K562 (cell line): ENCODE data around the gene MBNL1. TPM values are rescaled to one million over a fixed set of nuclear protein-coding genes. Genes with fewer than 3 reads are reported as not detected.
A peak's percentile ranks its signal among the peaks of the same experiment; 100 is the strongest.

Experiments used
- ATAC-seq: fragments of 200-7000 bp; cut with Tn5 transposase; 3 replicates; pipeline ENCODE4 v1.9.1; 2020; ENCODE audit warnings: moderate library complexity
- BruUV-seq: library from RNA; stranded (reverse); fragments of 400-500 nt; replicated peaks from 2 replicates; lab custom pipeline; 2021; lab: Mats Ljungman, UMichigan
- CTCF ChIA-PET: fragments of 300-600 bp; formaldehyde crosslinking; extraction: SDS; loops from one replicate; lab custom pipeline; 2021; ENCODE audit warnings: low intra/inter-chr PET ratio; lab: Yijun Ruan, JAX
- POLR2A ChIA-PET: fragments of 300-600, 350-650 bp; sonication (Branson Sonifier 250); formaldehyde crosslinking; extraction: SDS; loops from one replicate; lab custom pipeline; 2021; ENCODE audit warnings: antibody characterized with exemption, inconsistent platforms; lab: Yijun Ruan, JAX
- DNase-seq, 4 experiments: peaks; one replicate each; pipeline versions ENCODE4 v3.0.0 to v3.0.0-alpha.2; 2011 to 2018; ENCODE audit warnings: low spot score in 3 of 4, mixed read lengths in 3 of 4; ENCODE audit errors: extremely low read depth in 1 of 4
- FAIRE-seq: peaks from 2 replicates; lab custom pipeline; 2011; peaks lifted over from hg19 to GRCh38; lab: Jason Lieb, UNC
- H2AFZ ChIP-seq: 2 replicates; pipeline ENCODE4 v1.6.0; 2011; ENCODE audit warnings: low read depth, low read length, control low read depth, inconsistent platforms
- H3K27ac ChIP-seq: fragments of 200-600 bp; 3 replicates; pipeline ENCODE4 v1.8.0; 2011; ENCODE audit warnings: low read depth, mild to moderate bottlenecking, control low read depth, inconsistent platforms, low read length, moderate library complexity, mixed read lengths; ENCODE audit errors: extremely low read depth
- H3K27me3 ChIP-seq, 2 experiments: fragments of 300-600 bp in 1 of 2; 2 replicates in 1 of 2; 3 replicates in 1 of 2; pipeline versions ENCODE4 v1.6.0 to v1.8.0; 2011; ENCODE audit warnings: inconsistent platforms in 2 of 2, low read length in 2 of 2, mild to moderate bottlenecking in 1 of 2, mixed read lengths in 1 of 2, moderate library complexity in 1 of 2; ENCODE audit not compliant: control insufficient read depth in 2 of 2, insufficient read depth in 2 of 2
- H3K36me3 ChIP-seq: fragments of 300-600 bp; 3 replicates; pipeline ENCODE4 v1.8.0; 2011; ENCODE audit warnings: mild to moderate bottlenecking, low read length, inconsistent platforms; ENCODE audit not compliant: control insufficient read depth, insufficient read depth
- H3K4me1 ChIP-seq, 2 experiments: fragments of 200-600 bp in 1 of 2; replicated peaks in 1 of 2; 2 replicates in 1 of 2; 3 replicates in 1 of 2; pipeline versions ENCODE4 v1.5.1 to v1.8.0; 2011; ENCODE audit warnings: inconsistent platforms in 2 of 2, low read length in 2 of 2, mild to moderate bottlenecking in 1 of 2, mixed read lengths in 1 of 2, moderate library complexity in 1 of 2; ENCODE audit not compliant: control insufficient read depth in 2 of 2, insufficient read depth in 2 of 2
- H3K4me2 ChIP-seq: 2 replicates; pipeline ENCODE4 v1.6.1; 2011; ENCODE audit warnings: low read length, control low read depth, inconsistent platforms, mixed read lengths; ENCODE audit not compliant: insufficient read depth
- H3K4me3 ChIP-seq: fragments of 200-600 bp; sonication (generic), shearing (Covaris generic); 2 replicates; pipeline ENCODE4 v1.5.1; 2016; ENCODE audit warnings: control low read depth, inconsistent platforms
- H3K79me2 ChIP-seq: fragments of 200-600 bp; 3 replicates; pipeline ENCODE4 v1.8.0; 2011; ENCODE audit warnings: low read length, inconsistent platforms; ENCODE audit not compliant: control insufficient read depth, insufficient read depth
- H3K9ac ChIP-seq, 2 experiments: 2 replicates each; pipeline versions ENCODE4 v1.6.0 to v1.6.1; 2011; ENCODE audit warnings: low read depth in 2 of 2, low read length in 2 of 2, control low read depth in 1 of 2, inconsistent platforms in 1 of 2, mild to moderate bottlenecking in 1 of 2, mixed read lengths in 1 of 2; ENCODE audit not compliant: insufficient read depth in 1 of 2
- H3K9me1 ChIP-seq: one replicate; pipeline ENCODE4 v1.6.0; 2011; ENCODE audit warnings: inconsistent platforms, mild to moderate bottlenecking, low read length, moderate library complexity; ENCODE audit not compliant: control insufficient read depth, insufficient read depth
- H3K9me3 ChIP-seq: replicated peaks from 2 replicates; pipeline ENCODE4 v1.5.1; 2011; ENCODE audit warnings: low read depth, low read length, inconsistent platforms; ENCODE audit not compliant: control insufficient read depth, insufficient read depth
- H4K20me1 ChIP-seq: replicated peaks from 2 replicates; pipeline ENCODE4 v1.6.1; 2011; ENCODE audit warnings: low read length, inconsistent platforms, mixed read lengths; ENCODE audit not compliant: control insufficient read depth, insufficient read depth
- ARNT ChIP-seq, 2 experiments: fragments of 450-650 bp; IDR thresholded peaks; 2 replicates each; pipeline ENCODE4 v1.6.1; 2016; ENCODE audit warnings: mild to moderate bottlenecking in 1 of 2
- CHD2 ChIP-seq: IDR thresholded peaks from 2 replicates; pipeline ENCODE4 v1.6.1; 2011; ENCODE audit warnings: low read depth, low read length
- CTBP1 ChIP-seq: fragments of 450-650 bp; IDR thresholded peaks from 2 replicates; pipeline ENCODE4 v1.6.1; 2016; ENCODE audit warnings: borderline replicate concordance
- GABPB1 ChIP-seq: sonication (generic); formaldehyde crosslinking; IDR thresholded peaks from 2 replicates; pipeline ENCODE4 v1.8.0; 2022; ENCODE audit warnings: mild to moderate bottlenecking, missing genetic modification reagents
- HNRNPH1 ChIP-seq: fragments of 200-400 bp; formaldehyde crosslinking; optimal IDR thresholded peaks from 2 replicates; pipeline ENCODE3; 2017; ENCODE audit warnings: low read depth, mild to moderate bottlenecking, low read length, moderate library complexity
- JUN ChIP-seq, 2 experiments: sonication (generic) in 1 of 2; formaldehyde crosslinking in 1 of 2; IDR thresholded peaks; 2 replicates each; pipeline versions ENCODE4 v1.6.1 to v1.8.0; 2012 to 2022; ENCODE audit warnings: borderline replicate concordance in 2 of 2, mild to moderate bottlenecking in 2 of 2, improper control_type of control experiment in 1 of 2, low read depth in 1 of 2, low read length in 1 of 2, missing genetic modification reagents in 1 of 2
- JUNB ChIP-seq: fragments of 450-650 bp; formaldehyde crosslinking; conservative IDR thresholded peaks from 2 replicates; pipeline ENCODE4 v1.4.0; 2020; ENCODE audit warnings: mild to moderate bottlenecking
- KDM4B ChIP-seq, 2 experiments: fragments of 450-650 bp in 1 of 2; sonication (generic) in 1 of 2; IDR thresholded peaks; 2 replicates each; pipeline ENCODE4 v1.6.1; 2016 to 2017; ENCODE audit warnings: borderline replicate concordance in 2 of 2, antibody characterized with exemption in 1 of 2, low read depth in 1 of 2, mild to moderate bottlenecking in 1 of 2
- KLF6 ChIP-seq: fragments of 250-450 bp; sonication (Bioruptor Pico); IDR thresholded peaks from 2 replicates; pipeline ENCODE4 v1.4.0; 2020; ENCODE audit warnings: mild to moderate bottlenecking, moderate library complexity, borderline replicate concordance
- RAD21 ChIP-seq, 2 experiments: fragments of 250-450 bp in 1 of 2; fragments of 450-650 bp in 1 of 2; sonication (Bioruptor Pico) in 1 of 2; formaldehyde crosslinking in 1 of 2; IDR thresholded peaks in 1 of 2; conservative IDR thresholded peaks in 1 of 2; 2 replicates each; pipeline versions ENCODE4 v1.4.0 to v1.8.0; 2020 to 2022; ENCODE audit warnings: mild to moderate bottlenecking in 2 of 2, moderate library complexity in 1 of 2
- SMARCA4 ChIP-seq: fragments of 450-650 bp; IDR thresholded peaks from 2 replicates; pipeline ENCODE4 v1.6.1; 2016
- THRA ChIP-seq: fragments of 450-650 bp; IDR thresholded peaks from 2 replicates; pipeline ENCODE4 v1.6.1; 2017; ENCODE audit warnings: mild to moderate bottlenecking, moderate library complexity
- ZNF324 ChIP-seq: fragments of 250-450 bp; sonication (Bioruptor Pico); IDR thresholded peaks from 2 replicates; pipeline ENCODE4 v1.4.0; 2020; ENCODE audit warnings: mild to moderate bottlenecking
- ZNF431 ChIP-seq: sonication (generic); formaldehyde crosslinking; IDR thresholded peaks from 2 replicates; pipeline ENCODE4 v1.8.0; 2022; ENCODE audit warnings: mild to moderate bottlenecking, missing genetic modification reagents
- ZNF436 ChIP-seq: fragments of 250-450, 450-650 bp; sonication (Bioruptor Pico); formaldehyde crosslinking; IDR thresholded peaks from 2 replicates; pipeline ENCODE4 v1.7.0; 2020; ENCODE audit warnings: mild to moderate bottlenecking
- ZSCAN32 ChIP-seq: fragments of 450-650 bp; formaldehyde crosslinking; IDR thresholded peaks from 2 replicates; pipeline ENCODE4 v1.4.0; 2020; ENCODE audit warnings: mild to moderate bottlenecking, moderate library complexity
- whole genome bisulfite sequencing: fragments of 100-300 bp; shearing (Covaris generic); methylation state at CpG from one replicate; pipeline ENCODE4 v1.1.6; 2016; ENCODE audit warnings: low coverage, mixed read lengths; ENCODE audit not compliant: insufficient coverage; ENCODE audit errors: missing lambda C conversion rate; 5-methylcytosine and 5-hydroxymethylcytosine counted together
- in situ Hi-C: fragments of 300-500 bp; cut with MboI; formaldehyde crosslinking; loops from 4 replicates; pipeline ENCODE4 v1.15.0; 2018; ENCODE audit warnings: inconsistent platforms, mixed read lengths
- intact Hi-C: fragments of 100-400 bp; cut with micrococcal nuclease; formaldehyde crosslinking; loops from 2 replicates; pipeline ENCODE4 v1.14.2; 2022
- polyA plus RNA-seq, 8 experiments: library from polyadenylated mRNA; depleted of rRNA in 4 of 8; stranded (reverse) in 5 of 8; unstranded in 3 of 8; fragments of >200 nt; fragmentation: Nextera tagmentation in 2 of 8; fragmentation: Illumina TruSeq in 1 of 8; extraction: Ambion mirVana in 2 of 8; extraction: Trizol in 1 of 8; gene quantifications; 2 replicates each; pipeline versions ENCODE4 v1.2.1 to v1.2.3, GENCODE V29; 2011 to 2014; ENCODE audit warnings: inconsistent platforms in 1 of 8, missing spikeins in 1 of 8
- total RNA-seq, 7 experiments: library from RNA; depleted of rRNA in 6 of 7; stranded (reverse); fragments of >200 nt in 6 of 7; fragmentation: Illumina TruSeq in 2 of 7; extraction: Trizol in 2 of 7; gene quantifications; 2 replicates each; pipeline versions ENCODE4 v1.2.1 to v1.2.3, GENCODE V29; 2011 to 2021; ENCODE audit warnings: low replicate concordance in 1 of 7

Gene MBNL1
- total and polyA plus RNA-seq, 9 of the 15 experiments (the other 6 are each of a cell fraction or from before 2014, with no cell fraction given), result 70.3 to 243 (median 220) TPM

DNA sequence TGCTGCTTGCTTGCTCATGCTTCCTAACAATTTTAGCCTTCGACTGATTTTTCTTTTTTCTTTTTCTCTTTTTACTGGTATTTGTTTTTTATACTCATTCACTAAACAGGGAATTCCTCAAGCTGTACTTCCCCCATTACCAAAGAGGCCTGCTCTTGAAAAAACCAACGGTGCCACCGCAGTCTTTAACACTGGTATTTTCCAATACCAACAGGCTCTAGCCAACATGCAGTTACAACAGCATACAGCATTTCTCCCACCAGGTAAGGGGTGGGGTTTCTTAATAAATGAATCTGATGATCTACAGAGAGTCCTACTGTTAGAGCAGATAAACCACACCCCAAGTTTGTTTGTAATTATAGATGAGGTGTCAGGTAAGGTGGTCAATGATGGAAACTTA is 178.8 kb downstream of the MBNL1 start (continued):
- no peak for TF ChIP-seq ZSCAN32 (CRISPR knock-in tag)

DNA sequence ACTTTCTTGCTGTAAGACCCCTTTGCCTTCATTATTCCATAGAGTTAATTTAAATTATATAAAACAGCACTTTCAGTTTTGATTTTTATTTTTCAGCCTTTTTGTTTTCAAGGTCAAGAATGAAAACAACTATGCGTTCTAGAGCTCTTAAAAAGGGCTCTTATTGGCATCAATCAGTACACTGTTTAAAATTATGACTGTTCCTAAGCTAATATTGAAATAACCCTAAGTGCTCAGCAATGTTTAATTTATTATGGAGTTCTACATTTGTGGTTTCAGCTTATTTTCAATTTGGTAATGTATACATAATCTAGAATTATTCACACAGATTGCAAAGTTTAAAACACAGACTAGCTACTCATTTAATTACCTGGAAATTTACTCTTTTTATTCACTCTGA is 179.4 kb downstream of the MBNL1 start:
- FAIRE-seq (no peak), ATAC-seq (no peak), DNase-seq (no peak)
- Histone ChIP-seq H3K4me3 (no peak overlapping the region), H3K9me1 (peaks cover 4% of the 10 kb centered on the region), H3K9ac (no peak overlapping the region), H3K79me2 (peaks cover 74% of the 10 kb centered on the region), H2AFZ (no peak overlapping the region), H4K20me1 (no peaks in the 10 kb centered on the region), H3K4me2 (no peak overlapping the region), H3K4me1 (no peaks in the 10 kb centered on the region), H3K27me3 (no peaks in the 10 kb centered on the region), H3K36me3 (peaks cover 93% of the 10 kb centered on the region), H3K27ac (no peak overlapping the region), H3K9me3 (no peaks in the 10 kb centered on the region)
- CTCF ChIA-PET, result no interaction called here
- BruUV-seq, result TSS peak; percentile 2
- 91% methylated on average over 1 of the region's 1 CpG for WGBS
- POLR2A ChIA-PET, result interaction anchor here (0.6 to 1.5 kb wide), 3 partner anchors 8 to 13 kb away, joined by 3 to 4 read pairs (median 3); no protein-coding TSS in a partner anchor
- TF ChIP-seq CHD2 (no peak), ZNF431 (no peak), JUN (IDR thresholded peaks at IDR 0.05; ENCODE audit: borderline replicate concordance, low read depth, low read length) (no peak), JUN (CRISPR knock-in tag; IDR thresholded peaks at IDR 0.05; ENCODE audit: borderline replicate concordance) (no peak), ZNF436 (CRISPR knock-in tag) (no peak), RAD21 (CRISPR knock-in tag; conservative IDR thresholded peaks at IDR 0.05 in 1 of 2, IDR thresholded peaks at IDR 0.05 in 1 of 2) (no peak), CTBP1 (no peak), JUNB (no peak), KLF6 (CRISPR knock-in tag) (no peak), THRA (no peak), ZNF324 (CRISPR knock-in tag) (no peak), ARNT (IDR thresholded peaks at IDR 0.05) (no peak), HNRNPH1 (no peak), SMARCA4 (no peak), GABPB1 (CRISPR knock-in tag) (no peak), KDM4B (IDR thresholded peaks at IDR 0.05; ENCODE audit: borderline replicate concordance in 2 of 2, low read depth in 1 of 2) (no peak)
- in situ Hi-C loops, result loop anchor here (10.0 kb wide), 1 partner anchor 273 kb away; no protein-coding TSS in a partner anchor
- intact Hi-C loops, result loop anchor here (10.0 kb wide), 1 partner anchor 133 kb away; no protein-coding TSS in a partner anchor
